HepG2 (cell line): ENCODE measurements around the gene RIPOR3. TPM values are rescaled to one million over a fixed set of nuclear protein-coding genes. Genes with fewer than 3 reads are reported as not detected.

Experiments used
- CC2D1A ChIP-seq: sonication (generic); formaldehyde crosslinking; IDR thresholded peaks from 2 replicates; pipeline ENCODE4 v1.8.1; 2023; ENCODE audit warnings: mild to moderate bottlenecking, missing genetic modification reagents
- JDP2 ChIP-seq: sonication (generic); formaldehyde crosslinking; IDR thresholded peaks from 2 replicates; pipeline ENCODE4 v1.8.1; 2022; ENCODE audit warnings: missing genetic modification reagents, borderline replicate concordance
- KAT8 ChIP-seq: IDR thresholded peaks from 2 replicates; pipeline ENCODE4 v1.6.1; 2016; ENCODE audit warnings: missing genetic modification reagents, missing compliant biosample characterization
- NCOA2 ChIP-seq: sonication (generic); formaldehyde crosslinking; IDR thresholded peaks from 2 replicates; pipeline ENCODE4 v1.8.0; 2022; ENCODE audit warnings: inconsistent platforms
- NFE2L2 ChIP-seq: fragments of 150-350 bp; IDR thresholded peaks from 2 replicates; pipeline ENCODE4 v1.6.1; 2014; ENCODE audit warnings: low read length
- SETDB1 ChIP-seq: sonication (generic); formaldehyde crosslinking; IDR thresholded peaks from 2 replicates; pipeline ENCODE4 v1.5.1; 2020; ENCODE audit warnings: missing genetic modification reagents, mild to moderate bottlenecking, borderline replicate concordance
- SNRNP70 ChIP-seq: fragments of 200-400 bp; formaldehyde crosslinking; IDR thresholded peaks from 2 replicates; pipeline ENCODE4 v1.6.1; 2017; ENCODE audit warnings: mild to moderate bottlenecking, low read depth, low read length, moderate library complexity
- SOX5 ChIP-seq: IDR thresholded peaks from 2 replicates; pipeline ENCODE4 v1.6.1; 2016; ENCODE audit warnings: borderline replicate concordance
- SRY ChIP-seq: sonication (generic); formaldehyde crosslinking; IDR thresholded peaks from 2 replicates; pipeline ENCODE4 v1.8.0; 2022; ENCODE audit warnings: mild to moderate bottlenecking, missing genetic modification reagents
- THAP11 ChIP-seq: IDR thresholded peaks from 2 replicates; pipeline ENCODE4 v1.6.1; 2016; ENCODE audit warnings: missing biosample characterization, missing genetic modification reagents
- TSC22D2 ChIP-seq: sonication (generic); formaldehyde crosslinking; IDR thresholded peaks from 2 replicates; pipeline ENCODE4 v1.5.1; 2020; ENCODE audit warnings: missing genetic modification reagents, mild to moderate bottlenecking, borderline replicate concordance
- ZNF296 ChIP-seq: sonication (generic); formaldehyde crosslinking; conservative IDR thresholded peaks from 2 replicates; pipeline ENCODE4 v1.5.0; 2020; ENCODE audit warnings: mild to moderate bottlenecking, missing genetic modification reagents
- ZNF331 ChIP-seq: sonication (generic); formaldehyde crosslinking; IDR thresholded peaks from 2 replicates; pipeline ENCODE4 v1.4.0; 2020; ENCODE audit warnings: missing genetic modification reagents
- ZNF552 ChIP-seq: sonication (generic); formaldehyde crosslinking; IDR thresholded peaks from 2 replicates; pipeline ENCODE4 v1.9.0; 2022; ENCODE audit warnings: missing genetic modification reagents, mild to moderate bottlenecking, borderline replicate concordance
- ZNF775 ChIP-seq: sonication (generic); formaldehyde crosslinking; IDR thresholded peaks from 2 replicates; pipeline ENCODE4 v1.4.0; 2020; ENCODE audit warnings: missing genetic modification reagents, mild to moderate bottlenecking, moderate library complexity, borderline replicate concordance
- polyA plus RNA-seq, 8 experiments: library from polyadenylated mRNA; depleted of rRNA in 3 of 8; stranded (reverse) in 7 of 8; unstranded in 1 of 8; fragments of >200 nt; fragmentation: Illumina TruSeq in 4 of 8; extraction: Trizol in 4 of 8; gene quantifications; 2 replicates each; pipeline versions ENCODE4 v1.2.1 to v1.2.3, GENCODE V29; 2011 to 2016; ENCODE audit warnings: low read depth in 4 of 8, missing spikeins in 1 of 8, mixed read lengths in 1 of 8; ENCODE audit not compliant: insufficient read depth in 1 of 8
- total RNA-seq, 5 experiments: library from RNA; depleted of rRNA; stranded (reverse); fragments of >200 nt; fragmentation: Illumina TruSeq; extraction: Trizol; gene quantifications; 2 replicates each; pipeline ENCODE4 v1.2.3, GENCODE V29; 2016; ENCODE audit warnings: low read depth in 1 of 5
- TF ChIP-seq, protein P1 (sequence below): sonication (generic); formaldehyde crosslinking; IDR thresholded peaks from 2 replicates; pipeline ENCODE4 v1.4.0; 2020; ENCODE audit warnings: low read depth, mild to moderate bottlenecking, missing genetic modification reagents
- TF ChIP-seq, protein P2 (sequence below): sonication (generic); formaldehyde crosslinking; IDR thresholded peaks from 2 replicates; pipeline ENCODE4 v1.5.1; 2020; ENCODE audit warnings: mild to moderate bottlenecking, missing genetic modification reagents, moderate library complexity
- TF ChIP-seq, protein P3 (sequence below): sonication (generic); formaldehyde crosslinking; IDR thresholded peaks from 2 replicates; pipeline ENCODE4 v1.5.1; 2020; ENCODE audit warnings: mild to moderate bottlenecking, moderate library complexity, missing genetic modification reagents
- TF ChIP-seq, protein P4 (sequence below): sonication (generic); formaldehyde crosslinking; IDR thresholded peaks from 2 replicates; pipeline ENCODE4 v1.4.0; 2020; ENCODE audit warnings: missing genetic modification reagents
- TF ChIP-seq, protein P5 (sequence below): sonication (generic); formaldehyde crosslinking; IDR thresholded peaks from 2 replicates; pipeline ENCODE4 v1.5.1; 2020; ENCODE audit warnings: mild to moderate bottlenecking, missing genetic modification reagents, borderline replicate concordance
- TF ChIP-seq, protein P6 (sequence below): sonication (generic); IDR thresholded peaks from 2 replicates; pipeline ENCODE4 v1.6.1; 2016; ENCODE audit warnings: low read depth, borderline replicate concordance

The RIPOR3 gene
- total and polyA plus RNA-seq, 2 of the 13 experiments (the other 11 are each of a cell fraction or from before 2014, with no cell fraction given), result 0.18 TPM; not detected in 1

DNA sequence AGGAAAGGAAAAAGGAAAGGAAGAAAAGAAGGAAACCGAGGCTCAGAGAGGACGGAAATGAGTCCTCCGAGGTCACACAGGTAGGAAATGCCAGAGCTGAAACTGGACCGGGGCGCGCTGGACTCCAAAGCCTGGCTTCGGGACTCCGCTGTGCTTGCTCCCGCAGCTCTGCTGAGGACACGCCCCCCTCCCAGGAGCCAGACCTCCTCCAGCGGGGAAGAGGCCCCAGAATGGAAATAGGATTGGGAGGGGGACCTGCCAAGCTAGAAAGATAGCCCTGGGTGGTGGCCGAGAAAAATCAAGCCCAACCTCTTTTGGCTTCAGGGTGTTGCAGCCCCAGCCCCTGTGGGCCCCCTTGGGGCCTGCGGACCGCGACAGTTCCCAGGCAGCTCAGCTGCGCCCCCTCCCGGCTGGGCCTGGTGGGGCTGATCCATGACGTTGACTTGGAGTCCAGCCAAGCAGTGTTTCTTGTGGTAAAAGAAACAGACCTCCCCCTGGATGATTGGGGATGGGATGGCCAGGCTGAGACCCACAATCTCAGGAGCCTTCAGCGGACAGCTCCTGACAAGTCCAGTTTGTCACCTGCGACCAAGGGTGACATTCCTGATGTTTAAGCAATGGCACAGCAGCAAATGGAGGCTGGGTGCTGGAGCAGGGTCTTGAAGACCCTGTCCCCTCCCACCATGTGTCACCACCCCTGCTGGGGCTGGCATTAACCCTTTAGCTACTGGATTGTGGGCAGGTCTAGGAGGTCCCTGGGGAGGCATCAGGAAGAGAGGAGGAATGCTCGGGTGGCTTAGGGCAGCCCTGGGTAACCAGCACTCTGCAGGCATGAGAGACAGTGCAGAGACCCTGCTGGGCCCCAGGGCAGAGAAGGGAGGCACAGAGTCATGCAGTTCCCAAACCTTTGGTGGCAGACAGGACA, 55.4 kb downstream of the RIPOR3 start (continued):
- TF ChIP-seq, protein P1, sequence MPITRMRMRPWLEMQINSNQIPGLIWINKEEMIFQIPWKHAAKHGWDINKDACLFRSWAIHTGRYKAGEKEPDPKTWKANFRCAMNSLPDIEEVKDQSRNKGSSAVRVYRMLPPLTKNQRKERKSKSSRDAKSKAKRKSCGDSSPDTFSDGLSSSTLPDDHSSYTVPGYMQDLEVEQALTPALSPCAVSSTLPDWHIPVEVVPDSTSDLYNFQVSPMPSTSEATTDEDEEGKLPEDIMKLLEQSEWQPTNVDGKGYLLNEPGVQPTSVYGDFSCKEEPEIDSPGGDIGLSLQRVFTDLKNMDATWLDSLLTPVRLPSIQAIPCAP (CRISPR knock-in tag), result no peak
- TF ChIP-seq, protein P2, sequence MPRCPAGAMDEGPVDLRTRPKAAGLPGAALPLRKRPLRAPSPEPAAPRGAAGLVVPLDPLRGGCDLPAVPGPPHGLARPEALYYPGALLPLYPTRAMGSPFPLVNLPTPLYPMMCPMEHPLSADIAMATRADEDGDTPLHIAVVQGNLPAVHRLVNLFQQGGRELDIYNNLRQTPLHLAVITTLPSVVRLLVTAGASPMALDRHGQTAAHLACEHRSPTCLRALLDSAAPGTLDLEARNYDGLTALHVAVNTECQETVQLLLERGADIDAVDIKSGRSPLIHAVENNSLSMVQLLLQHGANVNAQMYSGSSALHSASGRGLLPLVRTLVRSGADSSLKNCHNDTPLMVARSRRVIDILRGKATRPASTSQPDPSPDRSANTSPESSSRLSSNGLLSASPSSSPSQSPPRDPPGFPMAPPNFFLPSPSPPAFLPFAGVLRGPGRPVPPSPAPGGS (CRISPR knock-in tag), result peak; percentile 88; the same call in 1 of the 2 replicates
- TF ChIP-seq KAT8 (CRISPR knock-in tag) (0 out of 2 replicates have a peak, but pooled peaks have one; percentile 40), CC2D1A (CRISPR knock-in tag) (no peak), ZNF331 (0 out of 2 replicates have a peak, but pooled peaks have one; percentile 22), SRY (CRISPR knock-in tag) (no peak), NCOA2 (CRISPR knock-in tag) (no peak), ZNF296 (CRISPR knock-in tag) (no peak), THAP11 (CRISPR knock-in tag) (peak; percentile 35; the same call in 1 of the 2 replicates), TSC22D2 (peak; percentile 30; the same call in 1 of the 2 replicates), NFE2L2 (no peak), ZNF552 (CRISPR knock-in tag) (no peak), JDP2 (CRISPR knock-in tag) (no peak), SNRNP70 (no peak), SOX5 (0 out of 2 replicates have a peak, but pooled peaks have one; percentile 11), SETDB1 (no peak), ZNF775 (no peak)
- TF ChIP-seq, protein P3, sequence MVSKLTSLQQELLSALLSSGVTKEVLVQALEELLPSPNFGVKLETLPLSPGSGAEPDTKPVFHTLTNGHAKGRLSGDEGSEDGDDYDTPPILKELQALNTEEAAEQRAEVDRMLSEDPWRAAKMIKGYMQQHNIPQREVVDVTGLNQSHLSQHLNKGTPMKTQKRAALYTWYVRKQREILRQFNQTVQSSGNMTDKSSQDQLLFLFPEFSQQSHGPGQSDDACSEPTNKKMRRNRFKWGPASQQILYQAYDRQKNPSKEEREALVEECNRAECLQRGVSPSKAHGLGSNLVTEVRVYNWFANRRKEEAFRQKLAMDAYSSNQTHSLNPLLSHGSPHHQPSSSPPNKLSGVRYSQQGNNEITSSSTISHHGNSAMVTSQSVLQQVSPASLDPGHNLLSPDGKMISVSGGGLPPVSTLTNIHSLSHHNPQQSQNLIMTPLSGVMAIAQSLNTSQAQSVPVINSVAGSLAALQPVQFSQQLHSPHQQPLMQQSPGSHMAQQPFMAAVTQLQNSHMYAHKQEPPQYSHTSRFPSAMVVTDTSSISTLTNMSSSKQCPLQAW (CRISPR knock-in tag), result peak; percentile 55; the same call in 1 of the 2 replicates
- TF ChIP-seq, protein P4, sequence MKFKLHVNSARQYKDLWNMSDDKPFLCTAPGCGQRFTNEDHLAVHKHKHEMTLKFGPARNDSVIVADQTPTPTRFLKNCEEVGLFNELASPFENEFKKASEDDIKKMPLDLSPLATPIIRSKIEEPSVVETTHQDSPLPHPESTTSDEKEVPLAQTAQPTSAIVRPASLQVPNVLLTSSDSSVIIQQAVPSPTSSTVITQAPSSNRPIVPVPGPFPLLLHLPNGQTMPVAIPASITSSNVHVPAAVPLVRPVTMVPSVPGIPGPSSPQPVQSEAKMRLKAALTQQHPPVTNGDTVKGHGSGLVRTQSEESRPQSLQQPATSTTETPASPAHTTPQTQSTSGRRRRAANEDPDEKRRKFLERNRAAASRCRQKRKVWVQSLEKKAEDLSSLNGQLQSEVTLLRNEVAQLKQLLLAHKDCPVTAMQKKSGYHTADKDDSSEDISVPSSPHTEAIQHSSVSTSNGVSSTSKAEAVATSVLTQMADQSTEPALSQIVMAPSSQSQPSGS, result peak; percentile 94
- TF ChIP-seq, protein P5, sequence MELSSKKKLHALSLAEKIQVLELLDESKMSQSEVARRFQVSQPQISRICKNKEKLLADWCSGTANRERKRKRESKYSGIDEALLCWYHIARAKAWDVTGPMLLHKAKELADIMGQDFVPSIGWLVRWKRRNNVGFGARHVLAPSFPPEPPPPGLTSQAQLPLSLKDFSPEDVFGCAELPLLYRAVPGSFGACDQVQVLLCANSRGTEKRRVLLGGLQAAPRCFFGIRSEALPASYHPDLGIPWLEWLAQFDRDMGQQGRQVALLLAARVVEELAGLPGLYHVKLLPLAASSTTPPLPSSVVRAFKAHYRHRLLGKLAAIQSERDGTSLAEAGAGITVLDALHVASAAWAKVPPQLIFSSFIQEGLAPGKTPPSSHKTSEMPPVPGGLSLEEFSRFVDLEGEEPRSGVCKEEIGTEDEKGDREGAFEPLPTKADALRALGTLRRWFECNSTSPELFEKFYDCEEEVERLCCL (CRISPR knock-in tag), result no peak
- TF ChIP-seq, protein P6, sequence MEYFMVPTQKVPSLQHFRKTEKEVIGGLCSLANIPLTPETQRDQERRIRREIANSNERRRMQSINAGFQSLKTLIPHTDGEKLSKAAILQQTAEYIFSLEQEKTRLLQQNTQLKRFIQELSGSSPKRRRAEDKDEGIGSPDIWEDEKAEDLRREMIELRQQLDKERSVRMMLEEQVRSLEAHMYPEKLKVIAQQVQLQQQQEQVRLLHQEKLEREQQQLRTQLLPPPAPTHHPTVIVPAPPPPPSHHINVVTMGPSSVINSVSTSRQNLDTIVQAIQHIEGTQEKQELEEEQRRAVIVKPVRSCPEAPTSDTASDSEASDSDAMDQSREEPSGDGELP, result no peak; the same call in 1 of the 2 replicates
